ENCODE measurements around the gene HTR1D. TPM values are rescaled to one million over a fixed set of nuclear protein-coding genes. Genes with fewer than 3 reads are reported as not detected.

Gene HTR1D
- total RNA-seq, 4 donors from 2014 or later: not detected

- TF ChIP-seq, protein P1, sequence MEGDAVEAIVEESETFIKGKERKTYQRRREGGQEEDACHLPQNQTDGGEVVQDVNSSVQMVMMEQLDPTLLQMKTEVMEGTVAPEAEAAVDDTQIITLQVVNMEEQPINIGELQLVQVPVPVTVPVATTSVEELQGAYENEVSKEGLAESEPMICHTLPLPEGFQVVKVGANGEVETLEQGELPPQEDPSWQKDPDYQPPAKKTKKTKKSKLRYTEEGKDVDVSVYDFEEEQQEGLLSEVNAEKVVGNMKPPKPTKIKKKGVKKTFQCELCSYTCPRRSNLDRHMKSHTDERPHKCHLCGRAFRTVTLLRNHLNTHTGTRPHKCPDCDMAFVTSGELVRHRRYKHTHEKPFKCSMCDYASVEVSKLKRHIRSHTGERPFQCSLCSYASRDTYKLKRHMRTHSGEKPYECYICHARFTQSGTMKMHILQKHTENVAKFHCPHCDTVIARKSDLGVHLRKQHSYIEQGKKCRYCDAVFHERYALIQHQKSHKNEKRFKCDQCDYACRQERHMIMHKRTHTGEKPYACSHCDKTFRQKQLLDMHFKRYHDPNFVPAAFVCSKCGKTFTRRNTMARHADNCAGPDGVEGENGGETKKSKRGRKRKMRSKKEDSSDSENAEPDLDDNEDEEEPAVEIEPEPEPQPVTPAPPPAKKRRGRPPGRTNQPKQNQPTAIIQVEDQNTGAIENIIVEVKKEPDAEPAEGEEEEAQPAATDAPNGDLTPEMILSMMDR (IDR thresholded peaks at IDR 0.05; ENCODE audit: low read depth): no peak
These were observed 18.9 kb downstream of the HTR1D start for GRCh38 chr1:23198373-23198772.

DNA sequence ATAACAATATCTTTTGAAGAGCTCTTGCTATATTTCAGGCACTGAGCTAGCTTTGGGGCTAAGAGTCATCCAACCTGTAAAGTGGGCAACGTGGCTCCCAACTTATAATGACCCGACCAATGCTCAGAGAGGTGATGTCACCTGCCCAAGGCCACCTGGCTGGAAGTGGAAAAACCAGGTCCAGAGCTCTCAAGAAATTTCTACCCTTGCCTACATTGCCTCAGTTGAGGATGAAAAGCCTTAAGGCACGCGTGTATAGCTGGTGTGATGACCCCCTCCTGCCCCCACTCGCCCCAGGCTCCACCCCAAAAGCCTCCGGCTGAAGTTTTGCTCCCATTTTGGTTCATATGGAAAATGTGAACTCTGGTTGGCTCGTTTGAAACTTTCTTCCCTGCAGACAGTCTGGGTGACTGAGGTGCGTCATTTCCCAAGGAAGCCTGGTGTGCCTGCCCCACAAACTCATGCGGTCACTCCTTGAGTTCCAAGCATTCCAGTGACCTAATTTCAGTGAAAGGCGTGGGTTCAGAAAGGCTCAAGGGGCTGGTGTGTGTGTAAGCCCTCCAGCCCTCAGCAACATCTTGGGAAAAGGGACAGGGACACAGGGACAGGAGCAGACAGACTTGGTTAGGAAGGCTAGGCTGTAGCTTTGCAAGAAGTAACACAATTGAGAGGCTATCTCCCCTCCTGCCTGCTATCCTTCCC is 20.5 kb downstream of the HTR1D start:
- TF ChIP-seq, protein P1 (IDR thresholded peaks at IDR 0.05; ENCODE audit: low read depth): no peak

DNA sequence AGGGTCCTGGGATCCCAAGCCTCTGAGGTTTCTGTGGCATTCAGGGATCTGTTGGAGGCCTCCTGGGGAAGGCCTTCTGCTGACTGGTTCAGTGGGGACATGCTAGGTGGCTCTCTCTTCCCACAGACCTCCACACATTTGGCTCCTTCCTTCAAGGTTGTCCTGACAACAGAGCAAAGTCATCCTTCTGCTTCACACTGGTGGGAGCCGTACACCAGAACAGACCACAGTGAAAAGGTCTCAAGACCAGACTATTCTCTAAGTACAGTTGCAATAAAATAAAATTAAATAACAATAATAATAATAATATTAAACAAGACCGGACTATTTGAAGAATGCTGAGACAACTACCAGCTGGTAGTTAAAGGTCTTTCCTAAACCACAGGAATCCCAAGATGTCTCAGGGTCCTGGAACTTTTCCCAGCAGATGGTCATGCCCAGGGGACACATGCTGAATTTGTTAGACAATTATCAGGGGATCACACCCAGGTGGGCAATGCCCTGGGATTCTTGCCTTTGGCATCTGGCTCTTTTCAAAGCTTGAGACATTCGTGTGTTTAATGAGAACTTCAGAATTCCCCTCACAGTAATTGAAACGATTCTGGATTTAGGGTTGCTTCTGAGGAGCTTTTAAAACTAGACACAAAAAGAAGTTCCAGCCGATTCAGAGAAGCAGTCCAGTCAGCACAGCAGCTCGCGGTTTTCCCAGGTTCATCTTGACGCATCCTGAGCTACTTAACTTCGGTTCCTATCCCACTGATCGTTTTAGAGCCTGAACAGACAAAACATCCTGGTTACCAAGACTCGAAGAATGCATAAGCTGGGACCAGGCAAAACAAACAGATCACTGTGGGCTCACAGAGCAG is 22.9 kb downstream of the HTR1D start:
- TF ChIP-seq, protein P1 (IDR thresholded peaks at IDR 0.05; ENCODE audit: low read depth): no peak

- TF ChIP-seq, protein P1 (IDR thresholded peaks at IDR 0.05; ENCODE audit: low read depth): no peak
These were observed 23.7 kb downstream of the HTR1D start for GRCh38 chr1:23193391-23194118.

GRCh38 chr1:23191199-23191598 is 26.1 kb downstream of the HTR1D start:
- TF ChIP-seq, protein P1 (IDR thresholded peaks at IDR 0.05; ENCODE audit: low read depth): no peak

- TF ChIP-seq, protein P1 (IDR thresholded peaks at IDR 0.05; ENCODE audit: low read depth): no peak
These were observed 28.8 kb downstream of the HTR1D start for GRCh38 chr1:23188434-23188884.
